A673 (cell line): ENCODE results near the gene NRXN3. TPM values are rescaled to one million over a fixed set of nuclear protein-coding genes. Genes with fewer than 3 reads are reported as not detected.

Experiments
- BruUV-seq: library from RNA; stranded (reverse); fragments of 400-500 nt; replicated peaks from 2 replicates; lab custom pipeline; 2021; lab: Mats Ljungman, UMichigan
- CTCF ChIA-PET: fragments of 300-600 bp; sonication (Branson Sonifier 250); formaldehyde crosslinking; loops from one replicate; lab custom pipeline; 2022; ENCODE audit warnings: antibody characterized with exemption; lab: Charles Lee
- POLR2A ChIA-PET: fragments of 300-600 bp; sonication (Branson Sonifier 250); formaldehyde crosslinking; loops from one replicate; lab custom pipeline; 2022; ENCODE audit warnings: antibody characterized with exemption; ENCODE audit not compliant: low non-redundant PET; lab: Charles Lee
- DNase-seq: peaks from one replicate; pipeline ENCODE4 v3.0.0-alpha.2; 2015; ENCODE audit warnings: low spot score
- H3K27ac ChIP-seq: fragments of 200-600 bp; sonication (generic); 2 replicates; pipeline ENCODE4 v1.5.1; 2016; ENCODE audit warnings: mixed run types, low read depth, mild to moderate bottlenecking, mixed read lengths, antibody characterized with exemption, low read length; ENCODE audit not compliant: poor library complexity, severe bottlenecking
- H3K27me3 ChIP-seq: fragments of 200-600 bp; sonication (generic); replicated peaks from 2 replicates; pipeline ENCODE4 v1.6.1; 2017; ENCODE audit warnings: mixed run types, low read depth, mild to moderate bottlenecking, mixed read lengths, antibody characterized with exemption, low read length; ENCODE audit not compliant: insufficient read depth, poor library complexity
- H3K36me3 ChIP-seq: fragments of 200-600 bp; sonication (generic); 2 replicates; pipeline ENCODE4 v1.6.1; 2016; ENCODE audit warnings: mixed run types, mild to moderate bottlenecking, mixed read lengths, antibody characterized with exemption, low read length; ENCODE audit not compliant: insufficient read depth, poor library complexity, severe bottlenecking
- H3K4me1 ChIP-seq: fragments of 200-600 bp; sonication (generic); 2 replicates; pipeline ENCODE4 v1.6.1; 2017; ENCODE audit warnings: mixed run types, mild to moderate bottlenecking, mixed read lengths, antibody characterized with exemption, low read length; ENCODE audit not compliant: insufficient read depth, poor library complexity, severe bottlenecking
- H3K4me3 ChIP-seq: fragments of 200-600 bp; sonication (generic); 2 replicates; pipeline ENCODE4 v1.5.1; 2016; ENCODE audit warnings: low read depth, mixed run types, mild to moderate bottlenecking, mixed read lengths, low read length; ENCODE audit not compliant: poor library complexity, severe bottlenecking
- H3K9me3 ChIP-seq: fragments of 200-600 bp; sonication (generic); 2 replicates; pipeline ENCODE4 v1.6.1; 2016; ENCODE audit warnings: mixed run types, low read depth, mild to moderate bottlenecking, mixed read lengths, antibody characterized with exemption, low read length; ENCODE audit not compliant: poor library complexity, severe bottlenecking
- EZH2 ChIP-seq: fragments of 200-600 bp; sonication (generic); IDR thresholded peaks from 2 replicates; pipeline ENCODE4 v1.6.1; 2017; ENCODE audit warnings: borderline replicate concordance, low read depth, mild to moderate bottlenecking, mixed read lengths, antibody characterized with exemption, low read length; ENCODE audit not compliant: poor library complexity, severe bottlenecking
- intact Hi-C: fragments of 100-400 bp; cut with micrococcal nuclease; formaldehyde crosslinking; loops from one replicate; pipeline ENCODE4 v1.10.0; 2022; ENCODE audit not compliant: unreplicated experiment
- total RNA-seq: library from RNA; stranded (reverse); gene quantifications from 2 replicates; pipeline ENCODE4 v1.2.3, GENCODE V29; 2021
- TF ChIP-seq, protein P1 (sequence below): fragments of 300-800, 200-600 bp; sonication (generic); conservative IDR thresholded peaks from 2 replicates; pipeline ENCODE4 v1.5.1; 2017; ENCODE audit warnings: low read depth, mild to moderate bottlenecking, antibody characterized with exemption, low read length, moderate library complexity, mixed read lengths

The NRXN3 gene
- total RNA-seq, 1 experiment from 2014 or later, result 0.21 TPM

DNA sequence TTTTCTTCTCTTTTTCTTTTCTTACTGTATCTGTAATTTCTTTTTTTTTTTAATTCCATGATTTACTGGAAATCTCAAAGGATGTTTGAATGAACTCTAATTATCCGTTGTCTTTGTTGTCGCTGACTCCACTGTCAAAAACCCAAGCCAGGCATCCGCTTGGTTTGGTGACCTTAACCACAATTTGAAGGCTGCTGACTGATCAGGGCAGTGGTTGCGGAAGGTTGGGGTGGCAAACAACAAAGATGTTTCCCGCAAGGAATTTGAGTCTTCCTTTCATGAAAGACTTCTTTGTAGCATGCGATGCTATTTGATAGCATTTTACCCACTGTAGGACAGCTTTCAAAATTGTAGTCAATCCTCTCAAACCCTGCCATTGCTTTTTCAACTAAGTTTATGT, 1027.3 kb downstream of the NRXN3 start:
- H3K27ac ChIP-seq, result no peak overlapping the region
- no peaks in the 10 kb centered on the region for H3K9me3 ChIP-seq
- ChIA-PET CTCF (no interaction called here), POLR2A (no interaction called here)
- intact Hi-C loops, result no loop called here
- TF ChIP-seq EZH2, result no peak
- TF ChIP-seq, protein P1, sequence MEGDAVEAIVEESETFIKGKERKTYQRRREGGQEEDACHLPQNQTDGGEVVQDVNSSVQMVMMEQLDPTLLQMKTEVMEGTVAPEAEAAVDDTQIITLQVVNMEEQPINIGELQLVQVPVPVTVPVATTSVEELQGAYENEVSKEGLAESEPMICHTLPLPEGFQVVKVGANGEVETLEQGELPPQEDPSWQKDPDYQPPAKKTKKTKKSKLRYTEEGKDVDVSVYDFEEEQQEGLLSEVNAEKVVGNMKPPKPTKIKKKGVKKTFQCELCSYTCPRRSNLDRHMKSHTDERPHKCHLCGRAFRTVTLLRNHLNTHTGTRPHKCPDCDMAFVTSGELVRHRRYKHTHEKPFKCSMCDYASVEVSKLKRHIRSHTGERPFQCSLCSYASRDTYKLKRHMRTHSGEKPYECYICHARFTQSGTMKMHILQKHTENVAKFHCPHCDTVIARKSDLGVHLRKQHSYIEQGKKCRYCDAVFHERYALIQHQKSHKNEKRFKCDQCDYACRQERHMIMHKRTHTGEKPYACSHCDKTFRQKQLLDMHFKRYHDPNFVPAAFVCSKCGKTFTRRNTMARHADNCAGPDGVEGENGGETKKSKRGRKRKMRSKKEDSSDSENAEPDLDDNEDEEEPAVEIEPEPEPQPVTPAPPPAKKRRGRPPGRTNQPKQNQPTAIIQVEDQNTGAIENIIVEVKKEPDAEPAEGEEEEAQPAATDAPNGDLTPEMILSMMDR, result no peak
- no peaks in the 10 kb centered on the region for H3K4me1 ChIP-seq
- BruUV-seq, result no TSS peak
- H3K4me3 ChIP-seq, result no peak overlapping the region
- DNase-seq, result no peak
- no peaks in the 10 kb centered on the region for H3K36me3 ChIP-seq
- no peaks in the 10 kb centered on the region for H3K27me3 ChIP-seq

GRCh38 chr14:79199217-79199616, 1029.0 kb downstream of the NRXN3 start:
- POLR2A ChIA-PET, result no interaction called here
- intact Hi-C loops, result no loop called here
- BruUV-seq, result no TSS peak
- Histone ChIP-seq H3K9me3 (no peaks in the 10 kb centered on the region), H3K4me3 (no peak overlapping the region), H3K27me3 (no peaks in the 10 kb centered on the region), H3K36me3 (no peaks in the 10 kb centered on the region), H3K4me1 (no peaks in the 10 kb centered on the region), H3K27ac (no peak overlapping the region)
- CTCF ChIA-PET, result no interaction called here
- DNase-seq, result no peak
- no peak for TF ChIP-seq EZH2
- TF ChIP-seq, protein P1, result no peak

DNA sequence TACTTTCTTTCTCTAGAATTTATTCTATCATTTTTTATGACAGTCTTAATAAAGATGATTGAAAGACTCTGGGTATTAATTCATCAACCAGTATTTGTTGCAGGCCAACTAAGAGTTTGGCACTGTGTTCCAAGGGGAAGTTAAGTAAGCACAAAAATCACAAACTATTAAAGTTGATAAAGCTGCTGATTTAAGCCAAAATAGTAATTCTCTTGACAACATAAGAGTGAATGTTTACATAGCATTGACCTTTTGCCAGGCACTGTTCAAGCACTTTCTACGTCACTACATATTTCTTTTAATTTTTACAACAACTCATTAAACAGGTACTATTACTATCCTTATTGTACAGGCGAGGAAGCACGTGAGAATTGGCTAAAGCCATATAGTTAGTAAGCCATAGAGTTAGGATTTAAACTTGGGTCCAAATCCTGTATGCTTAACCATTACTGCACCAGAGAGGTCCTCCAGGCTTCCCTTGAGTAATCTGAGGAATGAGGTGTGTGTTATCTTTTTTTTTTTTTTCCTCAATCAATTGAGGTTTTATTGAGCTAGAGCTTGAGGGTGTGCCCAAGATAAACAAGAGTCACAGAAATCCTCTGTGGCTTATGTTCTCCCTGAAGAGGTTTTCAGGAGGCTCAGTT, 1031.5 kb downstream of the NRXN3 start:
- Histone ChIP-seq H3K4me1 (no peaks in the 10 kb centered on the region), H3K4me3 (no peak overlapping the region), H3K9me3 (no peaks in the 10 kb centered on the region), H3K27me3 (no peaks in the 10 kb centered on the region), H3K27ac (no peak overlapping the region), H3K36me3 (no peaks in the 10 kb centered on the region)
- no peak for TF ChIP-seq EZH2
- TF ChIP-seq, protein P1, result no peak
- ChIA-PET CTCF (no interaction called here), POLR2A (no interaction called here)
- intact Hi-C loops, result no loop called here
- no peak for DNase-seq
- no TSS peak for BruUV-seq
